PFSK-1 (cell line): ENCODE results near the gene TBC1D3B.

Experiments used
- FOXP2 ChIP-seq: optimal IDR thresholded peaks from 2 replicates; pipeline ENCODE3; 2011; ENCODE audit warnings: borderline replicate concordance, control low read depth, inconsistent platforms; ENCODE audit not compliant: insufficient read depth; ENCODE audit errors: extremely low read length, extremely low read depth
- POLR2AphosphoS5 ChIP-seq: IDR thresholded peaks from 2 replicates; pipeline ENCODE4 v1.6.1; 2012; ENCODE audit warnings: low read depth, mild to moderate bottlenecking, control low read depth, low read length, moderate library complexity
- SIN3A ChIP-seq: IDR thresholded peaks from 2 replicates; pipeline ENCODE4 v1.6.1; 2012; ENCODE audit warnings: mild to moderate bottlenecking, low read length, moderate library complexity, borderline replicate concordance; ENCODE audit not compliant: insufficient read depth
- TAF1 ChIP-seq: IDR thresholded peaks from 2 replicates; pipeline ENCODE4 v1.6.1; 2012; ENCODE audit warnings: low read length, control low read depth, borderline replicate concordance; ENCODE audit not compliant: insufficient read depth
- TF ChIP-seq, protein P1 (sequence below), 2 experiments: IDR thresholded peaks; 2 replicates each; pipeline versions ENCODE4 v1.6.1 to v1.8.0; 2011 to 2012; ENCODE audit warnings: low read depth in 2 of 2, low read length in 2 of 2, control low read depth in 1 of 2, inconsistent platforms in 1 of 2, mild to moderate bottlenecking in 1 of 2, moderate library complexity in 1 of 2; ENCODE audit not compliant: insufficient read depth in 1 of 2

Gene TBC1D3B

DNA sequence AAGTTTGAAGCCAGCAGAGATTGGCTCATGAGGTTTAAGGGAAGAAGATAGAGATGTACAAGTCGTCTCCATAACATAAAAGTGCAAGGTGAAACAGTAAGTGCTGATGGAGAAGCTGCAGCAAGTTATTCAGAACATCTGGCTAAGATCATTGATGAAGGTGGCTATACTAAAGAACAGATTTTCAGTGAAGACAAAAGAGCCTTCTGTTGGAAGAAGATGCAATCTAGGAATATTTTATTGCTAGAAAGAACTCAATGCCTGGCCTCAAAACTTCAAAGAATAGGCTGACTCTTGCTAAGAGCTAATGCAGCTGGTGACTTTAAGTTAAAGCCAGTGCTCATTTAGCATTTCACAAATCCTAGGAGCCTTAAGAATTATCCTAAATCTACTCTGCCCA lies 46.8 kb downstream of the TBC1D3B start:
- TF ChIP-seq, protein P1, sequence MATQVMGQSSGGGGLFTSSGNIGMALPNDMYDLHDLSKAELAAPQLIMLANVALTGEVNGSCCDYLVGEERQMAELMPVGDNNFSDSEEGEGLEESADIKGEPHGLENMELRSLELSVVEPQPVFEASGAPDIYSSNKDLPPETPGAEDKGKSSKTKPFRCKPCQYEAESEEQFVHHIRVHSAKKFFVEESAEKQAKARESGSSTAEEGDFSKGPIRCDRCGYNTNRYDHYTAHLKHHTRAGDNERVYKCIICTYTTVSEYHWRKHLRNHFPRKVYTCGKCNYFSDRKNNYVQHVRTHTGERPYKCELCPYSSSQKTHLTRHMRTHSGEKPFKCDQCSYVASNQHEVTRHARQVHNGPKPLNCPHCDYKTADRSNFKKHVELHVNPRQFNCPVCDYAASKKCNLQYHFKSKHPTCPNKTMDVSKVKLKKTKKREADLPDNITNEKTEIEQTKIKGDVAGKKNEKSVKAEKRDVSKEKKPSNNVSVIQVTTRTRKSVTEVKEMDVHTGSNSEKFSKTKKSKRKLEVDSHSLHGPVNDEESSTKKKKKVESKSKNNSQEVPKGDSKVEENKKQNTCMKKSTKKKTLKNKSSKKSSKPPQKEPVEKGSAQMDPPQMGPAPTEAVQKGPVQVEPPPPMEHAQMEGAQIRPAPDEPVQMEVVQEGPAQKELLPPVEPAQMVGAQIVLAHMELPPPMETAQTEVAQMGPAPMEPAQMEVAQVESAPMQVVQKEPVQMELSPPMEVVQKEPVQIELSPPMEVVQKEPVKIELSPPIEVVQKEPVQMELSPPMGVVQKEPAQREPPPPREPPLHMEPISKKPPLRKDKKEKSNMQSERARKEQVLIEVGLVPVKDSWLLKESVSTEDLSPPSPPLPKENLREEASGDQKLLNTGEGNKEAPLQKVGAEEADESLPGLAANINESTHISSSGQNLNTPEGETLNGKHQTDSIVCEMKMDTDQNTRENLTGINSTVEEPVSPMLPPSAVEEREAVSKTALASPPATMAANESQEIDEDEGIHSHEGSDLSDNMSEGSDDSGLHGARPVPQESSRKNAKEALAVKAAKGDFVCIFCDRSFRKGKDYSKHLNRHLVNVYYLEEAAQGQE (IDR thresholded peaks at IDR 0.05; ENCODE audit: insufficient read depth in 1 of 2, low read depth in 2 of 2, low read length in 2 of 2): no peak
- TF ChIP-seq FOXP2 (no peak), TAF1 (no peak), POLR2AphosphoS5 (no peak), SIN3A (no peak)

DNA sequence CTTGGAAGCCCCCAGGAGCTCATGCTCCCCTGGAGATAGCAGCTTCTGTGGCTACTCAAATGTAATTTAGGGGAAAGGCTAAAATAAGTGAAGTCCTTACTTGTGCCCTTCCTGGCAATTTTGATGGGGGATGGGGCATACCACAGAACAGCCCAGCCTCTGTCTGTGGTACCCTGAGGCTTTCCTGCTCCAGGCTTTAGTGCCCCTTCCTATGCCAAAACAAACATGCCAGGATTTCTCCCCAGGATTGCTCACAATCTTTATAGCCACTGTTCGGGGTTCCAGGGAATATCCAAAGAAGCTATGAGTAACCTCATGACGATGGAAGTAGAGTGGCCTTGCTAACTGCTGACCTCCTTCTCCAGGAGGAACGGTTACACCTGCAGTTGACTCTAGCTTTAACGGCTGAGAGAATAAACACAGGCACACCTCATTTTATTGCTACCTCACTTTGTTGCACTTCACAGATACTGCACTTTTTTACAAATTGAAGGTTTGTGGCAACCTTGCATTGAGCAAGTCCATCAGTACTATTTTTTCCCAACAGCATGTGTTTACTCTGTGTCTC lies 47.9 kb downstream of the TBC1D3B start:
- TF ChIP-seq SIN3A (no peak), POLR2AphosphoS5 (no peak), TAF1 (no peak)
- TF ChIP-seq, protein P1 (IDR thresholded peaks at IDR 0.05; ENCODE audit: insufficient read depth in 1 of 2, low read depth in 2 of 2, low read length in 2 of 2): no peak

DNA sequence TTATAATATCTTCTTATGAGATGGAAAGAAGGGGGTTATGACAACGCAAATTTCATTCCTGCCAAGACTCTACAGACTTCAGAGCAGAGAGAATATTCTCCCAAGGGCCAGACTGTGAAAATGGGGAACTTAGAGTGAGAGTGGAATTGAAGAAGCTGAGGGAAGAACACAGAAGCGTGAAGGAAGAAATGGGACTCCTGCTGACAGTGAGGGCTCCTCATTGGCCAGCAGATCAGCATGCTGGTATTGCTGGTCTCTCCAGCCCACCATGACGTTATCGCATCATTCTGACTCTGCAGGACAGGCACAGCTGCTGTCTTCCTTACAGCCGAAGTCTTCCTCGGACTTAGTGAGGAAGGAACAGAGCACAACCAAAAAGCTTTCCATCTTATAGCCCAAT lies 48.5 kb downstream of the TBC1D3B start:
- TF ChIP-seq POLR2AphosphoS5 (no peak), TAF1 (no peak), FOXP2 (no peak), SIN3A (no peak)
- TF ChIP-seq, protein P1 (IDR thresholded peaks at IDR 0.05; ENCODE audit: insufficient read depth in 1 of 2, low read depth in 2 of 2, low read length in 2 of 2): no peak

DNA sequence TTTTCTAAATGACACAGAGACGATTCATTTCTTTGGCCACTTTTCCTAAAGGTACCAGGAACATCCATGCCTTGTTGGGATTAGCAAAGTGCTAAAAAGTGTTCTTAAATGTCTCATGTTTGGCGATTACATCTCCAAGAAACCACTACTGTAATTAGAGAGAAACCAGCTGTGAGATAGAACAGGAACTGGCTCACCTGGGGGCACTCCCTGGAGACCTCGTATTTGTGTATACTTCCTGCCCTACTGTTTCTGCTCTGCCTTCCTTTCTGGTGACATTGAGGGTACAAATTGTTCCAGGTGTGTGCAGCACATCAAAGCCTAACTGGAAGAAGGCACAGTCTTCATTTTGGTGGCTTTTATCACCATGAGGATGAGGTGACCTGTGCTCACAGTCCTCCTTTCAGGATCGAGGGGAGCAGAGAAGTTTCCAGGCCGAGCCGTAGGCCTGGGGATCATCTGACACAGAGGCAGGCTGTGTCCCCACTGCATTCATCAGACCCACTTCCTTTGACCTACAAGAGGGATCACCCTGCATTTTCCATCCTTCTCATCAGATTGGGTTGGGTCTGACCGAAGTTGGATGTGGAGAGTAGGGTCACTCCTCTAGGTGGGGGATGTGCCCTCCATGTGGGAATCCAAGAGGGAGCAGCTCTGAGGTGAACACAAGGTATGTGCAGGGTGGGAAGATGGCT lies 49.1 kb downstream of the TBC1D3B start:
- TF ChIP-seq TAF1 (no peak), POLR2AphosphoS5 (no peak), FOXP2 (no peak), SIN3A (no peak)
- TF ChIP-seq, protein P1 (IDR thresholded peaks at IDR 0.05; ENCODE audit: insufficient read depth in 1 of 2, low read depth in 2 of 2, low read length in 2 of 2): no peak
